ENCODE data around the gene NEK6.

Gene NEK6

DNA sequence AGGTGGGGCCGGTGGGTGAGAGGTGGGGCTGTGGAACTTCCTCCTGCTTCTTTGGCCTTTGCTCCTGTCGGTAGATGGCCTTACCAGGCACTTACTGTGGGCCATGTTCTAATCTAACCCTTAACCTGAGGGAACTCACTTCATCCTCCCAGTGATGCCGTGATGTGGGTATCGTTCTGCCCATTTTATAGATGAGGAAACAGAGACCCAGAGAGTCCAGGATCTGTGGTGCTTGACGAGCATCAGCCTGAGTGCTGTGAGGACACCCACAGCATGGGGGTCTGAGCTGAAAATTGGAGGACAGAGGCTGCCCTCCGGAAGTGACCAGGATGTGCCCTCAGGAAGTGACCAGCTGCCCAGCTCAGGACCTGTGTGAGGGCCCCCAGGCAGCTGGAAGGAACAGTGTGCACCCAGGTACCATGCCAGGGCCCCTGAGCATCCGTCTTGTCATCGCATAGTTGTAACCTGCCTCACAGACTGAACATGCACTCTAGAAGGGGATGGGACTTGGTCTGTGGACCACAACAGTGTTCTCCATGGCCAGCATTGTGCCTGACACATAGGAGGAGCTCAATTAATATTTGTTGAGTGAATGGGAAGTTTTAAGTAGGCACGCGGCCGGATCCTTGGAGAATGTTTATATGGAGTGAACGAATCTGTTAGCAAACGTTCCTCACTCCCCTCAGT is 8.5 kb downstream of the NEK6 start:
- DNase-seq (ENCODE audit: low read depth): no peak
- H3K4me3 ChIP-seq (ENCODE audit: low read length): no peak overlapping the region
- TF ChIP-seq, protein P1, sequence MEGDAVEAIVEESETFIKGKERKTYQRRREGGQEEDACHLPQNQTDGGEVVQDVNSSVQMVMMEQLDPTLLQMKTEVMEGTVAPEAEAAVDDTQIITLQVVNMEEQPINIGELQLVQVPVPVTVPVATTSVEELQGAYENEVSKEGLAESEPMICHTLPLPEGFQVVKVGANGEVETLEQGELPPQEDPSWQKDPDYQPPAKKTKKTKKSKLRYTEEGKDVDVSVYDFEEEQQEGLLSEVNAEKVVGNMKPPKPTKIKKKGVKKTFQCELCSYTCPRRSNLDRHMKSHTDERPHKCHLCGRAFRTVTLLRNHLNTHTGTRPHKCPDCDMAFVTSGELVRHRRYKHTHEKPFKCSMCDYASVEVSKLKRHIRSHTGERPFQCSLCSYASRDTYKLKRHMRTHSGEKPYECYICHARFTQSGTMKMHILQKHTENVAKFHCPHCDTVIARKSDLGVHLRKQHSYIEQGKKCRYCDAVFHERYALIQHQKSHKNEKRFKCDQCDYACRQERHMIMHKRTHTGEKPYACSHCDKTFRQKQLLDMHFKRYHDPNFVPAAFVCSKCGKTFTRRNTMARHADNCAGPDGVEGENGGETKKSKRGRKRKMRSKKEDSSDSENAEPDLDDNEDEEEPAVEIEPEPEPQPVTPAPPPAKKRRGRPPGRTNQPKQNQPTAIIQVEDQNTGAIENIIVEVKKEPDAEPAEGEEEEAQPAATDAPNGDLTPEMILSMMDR (conservative IDR thresholded peaks at IDR 0.05; ENCODE audit: low read depth, low read length): no peak

DNA sequence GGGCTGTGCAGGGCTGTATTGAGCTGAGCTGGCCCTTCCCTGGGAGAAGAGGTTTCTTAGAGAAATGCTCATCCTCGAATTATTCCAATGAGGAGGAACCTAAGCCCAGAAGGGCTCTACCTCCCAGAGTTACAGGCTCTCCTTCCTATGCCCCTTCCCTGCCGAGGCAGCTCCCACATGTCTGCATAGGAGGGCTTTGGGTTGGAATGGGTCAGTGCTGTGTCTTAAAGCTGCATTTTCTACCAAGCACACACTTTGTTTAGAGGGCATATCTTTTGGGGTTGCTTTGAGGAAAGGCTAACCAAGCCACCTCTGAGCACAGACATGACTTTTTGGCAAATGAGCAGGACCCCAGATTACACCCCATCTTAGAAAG is 9.1 kb downstream of the NEK6 start:
- H3K4me3 ChIP-seq (ENCODE audit: low read length): no peak overlapping the region
- DNase-seq (ENCODE audit: low read depth): no peak
- TF ChIP-seq, protein P1 (conservative IDR thresholded peaks at IDR 0.05; ENCODE audit: low read depth, low read length): no peak

DNA sequence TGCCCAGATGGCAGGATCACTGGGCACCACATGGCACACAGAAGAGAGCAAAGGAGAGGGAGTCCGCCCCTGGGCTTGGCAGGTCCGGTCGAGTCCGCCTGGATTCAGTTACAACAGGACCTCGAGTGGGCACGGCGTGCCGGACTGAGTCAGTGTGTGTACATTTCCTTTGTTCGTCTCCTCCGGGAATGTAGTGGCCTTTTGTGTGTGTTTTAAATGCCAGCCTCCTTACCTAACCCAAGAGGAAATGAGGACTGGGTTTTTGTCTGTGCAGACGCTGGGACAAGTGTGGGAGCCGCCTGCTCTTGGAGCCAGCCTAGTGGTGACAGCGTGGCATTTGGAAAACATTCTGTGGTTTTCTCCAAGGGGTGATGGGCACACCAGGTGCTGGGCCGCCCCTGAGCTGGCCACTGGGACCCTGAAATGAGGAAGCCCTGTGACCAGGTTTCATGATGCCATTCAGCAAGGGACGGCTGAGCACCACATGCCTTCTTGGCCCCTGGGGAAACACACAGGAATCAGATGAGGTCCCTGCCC is 9.6 kb downstream of the NEK6 start:
- no peak for DNase-seq (ENCODE audit: low read depth)
- no peak overlapping the region for H3K4me3 ChIP-seq (ENCODE audit: low read length)
- TF ChIP-seq, protein P1 (conservative IDR thresholded peaks at IDR 0.05; ENCODE audit: low read depth, low read length): peak; percentile 22

DNA sequence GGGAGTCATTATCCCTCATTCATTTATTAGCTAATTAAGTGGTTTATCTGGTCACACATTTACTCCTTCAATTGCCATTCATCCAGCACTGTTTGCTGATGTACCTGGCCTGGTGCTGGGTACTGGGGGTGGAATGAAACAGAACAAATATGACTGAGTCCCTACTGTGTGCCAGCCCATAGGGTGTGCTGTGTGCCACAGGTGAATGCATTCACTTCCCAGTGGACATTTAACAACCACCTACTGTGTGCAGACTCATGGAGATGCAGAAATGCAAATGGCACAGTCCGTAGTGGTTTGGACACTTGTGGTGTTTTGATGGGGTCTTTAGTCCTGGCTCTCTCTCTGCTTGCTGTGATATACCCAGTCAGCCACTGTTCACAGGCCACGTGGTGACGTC is 10.5 kb downstream of the NEK6 start:
- no peak overlapping the region for H3K4me3 ChIP-seq (ENCODE audit: low read length)
- no peak for DNase-seq (ENCODE audit: low read depth)
- TF ChIP-seq, protein P1 (conservative IDR thresholded peaks at IDR 0.05; ENCODE audit: low read depth, low read length): no peak

DNA sequence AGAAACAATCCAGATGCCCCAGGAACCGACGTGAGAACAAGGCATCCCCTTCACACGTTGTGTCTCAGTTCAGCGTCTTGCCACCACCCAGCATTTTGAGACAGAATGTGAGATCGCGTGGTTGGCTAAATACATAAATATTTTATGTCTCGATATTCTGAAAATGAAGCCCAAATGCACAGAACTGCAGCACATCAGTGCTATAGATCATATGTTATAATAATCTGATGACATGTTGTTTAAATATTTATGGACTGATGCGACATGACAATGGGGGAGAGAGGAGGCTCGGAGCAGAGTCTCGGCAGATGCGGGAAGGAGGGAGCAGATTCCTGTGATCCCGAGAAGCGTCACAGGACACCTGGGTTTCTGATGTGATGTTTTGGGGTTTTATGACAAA is 10.9 kb downstream of the NEK6 start:
- no peak overlapping the region for H3K4me3 ChIP-seq (ENCODE audit: low read length)
- DNase-seq (ENCODE audit: low read depth): no peak
- TF ChIP-seq, protein P1 (conservative IDR thresholded peaks at IDR 0.05; ENCODE audit: low read depth, low read length): no peak

DNA sequence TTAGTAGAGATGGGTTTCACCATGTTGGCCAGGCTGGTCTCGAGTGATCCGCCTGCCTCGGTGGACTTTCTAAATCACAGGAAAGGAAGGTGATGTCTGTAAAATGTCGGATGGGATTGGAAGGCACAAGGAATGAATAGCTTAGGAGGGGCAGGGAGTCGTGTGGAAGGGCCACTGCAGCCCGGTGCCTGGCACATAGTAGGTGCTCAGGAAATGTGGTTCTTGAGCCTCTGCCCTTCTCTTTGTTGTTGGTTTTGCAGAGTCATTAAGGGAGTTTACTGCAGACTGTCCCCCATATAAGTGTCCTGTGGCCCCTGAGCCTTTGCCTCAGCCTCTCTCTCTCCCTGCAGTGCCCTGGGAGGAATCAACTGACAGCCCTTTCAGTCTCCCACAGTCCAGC is 11.8 kb downstream of the NEK6 start:
- DNase-seq (ENCODE audit: low read depth): no peak
- H3K4me3 ChIP-seq (ENCODE audit: low read length): no peak overlapping the region
- TF ChIP-seq, protein P1 (conservative IDR thresholded peaks at IDR 0.05; ENCODE audit: low read depth, low read length): no peak

Data from retinal pigment epithelial cell (primary cell).